GM21576 (cell line): ENCODE results near the gene FMR1NB.

Source experiments
- ATAC-seq: cut with Tn5 transposase; IDR thresholded peaks from one replicate; pipeline ENCODE4 v1.9.1; 2021; ENCODE audit warnings: mild to moderate bottlenecking, moderate library complexity; ENCODE audit not compliant: unreplicated experiment

Gene FMR1NB, protein sequence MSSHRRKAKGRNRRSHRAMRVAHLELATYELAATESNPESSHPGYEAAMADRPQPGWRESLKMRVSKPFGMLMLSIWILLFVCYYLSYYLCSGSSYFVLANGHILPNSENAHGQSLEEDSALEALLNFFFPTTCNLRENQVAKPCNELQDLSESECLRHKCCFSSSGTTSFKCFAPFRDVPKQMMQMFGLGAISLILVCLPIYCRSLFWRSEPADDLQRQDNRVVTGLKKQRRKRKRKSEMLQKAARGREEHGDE

DNA sequence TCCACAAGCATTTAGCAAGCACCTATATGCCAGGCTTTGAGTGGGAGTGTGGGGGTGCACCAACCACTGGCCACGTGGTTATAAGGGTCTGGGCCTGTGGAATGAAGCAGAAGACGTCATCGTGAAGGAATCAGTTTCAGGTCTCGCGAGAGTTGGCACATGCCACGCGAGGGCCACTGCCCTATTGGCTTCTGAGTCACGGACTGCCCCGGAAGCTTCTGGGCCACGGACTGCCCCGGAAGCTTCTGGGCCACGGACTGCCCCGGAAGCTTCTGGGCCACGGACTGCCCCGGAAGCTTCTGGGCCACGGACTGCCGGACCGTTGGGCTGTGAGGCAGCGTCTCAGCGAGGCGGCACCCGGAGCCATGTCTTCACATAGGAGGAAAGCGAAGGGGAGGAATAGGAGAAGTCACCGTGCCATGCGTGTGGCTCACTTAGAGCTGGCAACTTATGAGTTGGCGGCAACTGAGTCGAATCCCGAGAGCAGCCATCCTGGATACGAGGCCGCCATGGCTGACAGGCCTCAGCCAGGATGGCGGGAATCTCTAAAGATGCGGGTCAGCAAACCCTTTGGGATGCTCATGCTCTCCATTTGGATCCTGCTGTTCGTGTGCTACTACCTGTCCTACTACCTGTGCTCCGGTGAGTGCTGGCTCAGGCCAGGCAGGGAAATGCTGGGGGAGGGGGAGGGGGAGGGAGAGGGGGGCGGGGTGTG lies at the start of gene FMR1NB:
TSS of gene FMR1NB (plus strand) at position 300 of the 715 bp plus-strand sequence. CDS start at position 366, 66 bp downstream.
- no peak for ATAC-seq

DNA sequence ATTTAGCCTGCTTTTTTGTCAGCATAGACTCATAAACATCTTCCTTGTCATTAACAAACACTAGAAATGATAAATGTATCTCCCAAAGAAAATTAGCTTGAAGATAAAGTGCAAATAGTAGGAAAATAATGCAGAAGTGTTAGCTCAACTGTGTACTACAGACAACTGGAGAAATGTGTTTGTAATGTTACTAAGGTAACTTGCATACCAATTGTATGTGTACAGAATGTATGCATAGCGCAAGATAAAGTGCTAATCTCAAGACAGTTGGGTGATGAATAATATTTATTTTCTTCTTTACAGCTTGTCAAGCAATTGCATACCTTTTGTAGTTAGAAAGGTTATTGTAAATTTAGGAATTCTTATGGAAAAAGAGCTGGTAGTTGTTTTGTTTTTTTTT lies 47.3 kb upstream of the FMR1NB start:
- no peak for ATAC-seq

DNA sequence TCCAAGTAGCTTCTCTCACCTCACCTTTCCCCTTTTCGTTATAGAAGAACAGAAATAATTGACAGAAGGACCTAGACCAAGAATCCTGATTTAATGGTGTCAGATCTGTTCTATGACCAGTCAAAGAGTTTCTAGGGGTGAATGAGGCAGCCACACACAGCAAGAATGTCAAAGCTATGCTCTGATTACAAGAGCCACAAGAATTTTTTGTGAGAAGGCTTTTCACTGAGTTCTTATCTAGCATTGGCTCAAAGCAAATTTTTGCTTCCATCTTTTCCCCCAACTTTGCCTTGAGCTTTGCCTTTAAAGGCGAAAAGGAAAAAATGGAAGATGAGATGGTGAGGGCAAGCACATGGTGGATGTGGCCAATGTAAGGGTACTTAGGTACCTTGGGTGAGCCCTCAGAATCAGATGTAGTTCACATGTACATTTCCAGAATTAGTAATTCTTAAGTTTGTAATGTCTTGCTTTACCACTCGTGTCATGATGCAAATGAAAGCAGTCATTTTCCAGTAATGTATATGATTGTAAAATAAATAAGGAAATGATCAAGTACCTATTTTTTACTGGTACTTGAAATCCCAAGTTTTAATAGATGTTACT lies 45.9 kb upstream of the FMR1NB start:
- no peak for ATAC-seq

DNA sequence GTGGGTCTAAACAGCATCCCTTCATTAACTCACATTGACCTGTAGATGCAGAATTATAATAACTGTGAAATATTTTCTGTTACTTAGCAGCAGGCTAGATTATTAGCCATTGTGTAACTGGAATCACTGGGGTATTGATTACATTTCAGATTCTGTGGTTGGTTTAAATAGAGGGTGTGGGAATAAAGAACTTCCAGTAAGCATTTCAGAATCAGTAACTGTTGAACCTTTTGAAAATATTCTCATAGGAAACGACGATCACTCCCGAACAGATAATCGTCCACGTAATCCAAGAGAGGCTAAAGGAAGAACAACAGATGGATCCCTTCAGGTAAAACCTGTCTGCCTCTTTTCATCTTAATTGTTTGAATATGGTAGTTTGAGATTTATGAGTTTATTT lies 35.9 kb upstream of the FMR1NB start:
- no peak for ATAC-seq

DNA sequence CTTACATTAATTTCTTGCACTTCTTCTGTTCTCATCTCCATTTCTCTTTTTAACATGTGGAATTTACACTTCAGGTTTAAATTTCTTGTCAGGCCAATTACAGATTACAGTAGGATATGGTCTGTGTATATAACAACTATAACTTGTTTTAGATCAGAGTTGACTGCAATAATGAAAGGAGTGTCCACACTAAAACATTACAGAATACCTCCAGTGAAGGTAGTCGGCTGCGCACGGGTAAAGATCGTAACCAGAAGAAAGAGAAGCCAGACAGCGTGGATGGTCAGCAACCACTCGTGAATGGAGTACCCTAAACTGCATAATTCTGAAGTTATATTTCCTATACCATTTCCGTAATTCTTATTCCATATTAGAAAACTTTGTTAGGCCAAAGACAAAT lies 32.6 kb upstream of the FMR1NB start:
- no peak for ATAC-seq

DNA sequence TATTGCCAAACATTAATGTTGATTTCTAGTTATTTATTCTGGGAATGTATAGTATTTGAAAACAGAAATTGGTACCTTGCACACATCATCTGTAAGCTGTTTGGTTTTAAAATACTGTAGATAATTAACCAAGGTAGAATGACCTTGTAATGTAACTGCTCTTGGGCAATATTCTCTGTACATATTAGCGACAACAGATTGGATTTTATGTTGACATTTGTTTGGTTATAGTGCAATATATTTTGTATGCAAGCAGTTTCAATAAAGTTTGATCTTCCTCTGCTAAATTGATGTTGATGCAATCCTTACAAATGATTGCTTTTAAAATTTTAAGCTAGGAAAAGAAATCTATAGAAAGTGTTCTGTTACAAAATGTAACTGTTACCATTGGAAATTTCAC lies 30.8 kb upstream of the FMR1NB start:
- no peak for ATAC-seq

DNA sequence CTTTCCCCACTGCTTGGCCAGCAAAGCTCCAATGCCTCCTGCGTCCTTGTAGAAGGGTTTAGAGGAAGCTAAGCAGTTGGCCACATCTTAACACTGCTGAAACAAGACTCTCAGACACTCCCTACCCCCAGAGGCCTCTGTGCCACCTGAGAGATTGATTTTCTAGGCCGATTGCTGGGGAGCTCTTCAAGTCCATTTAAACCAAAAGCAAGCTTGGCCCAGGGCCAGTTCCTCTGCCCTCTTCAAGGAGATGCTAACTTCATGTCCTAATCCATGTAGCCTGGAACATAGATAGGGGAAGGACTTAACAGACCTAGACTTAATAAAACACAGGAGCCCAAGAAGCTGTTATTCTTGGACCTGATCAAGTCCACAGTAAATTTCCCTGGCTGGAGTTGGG lies 27.2 kb upstream of the FMR1NB start:
- ATAC-seq, result no peak

DNA sequence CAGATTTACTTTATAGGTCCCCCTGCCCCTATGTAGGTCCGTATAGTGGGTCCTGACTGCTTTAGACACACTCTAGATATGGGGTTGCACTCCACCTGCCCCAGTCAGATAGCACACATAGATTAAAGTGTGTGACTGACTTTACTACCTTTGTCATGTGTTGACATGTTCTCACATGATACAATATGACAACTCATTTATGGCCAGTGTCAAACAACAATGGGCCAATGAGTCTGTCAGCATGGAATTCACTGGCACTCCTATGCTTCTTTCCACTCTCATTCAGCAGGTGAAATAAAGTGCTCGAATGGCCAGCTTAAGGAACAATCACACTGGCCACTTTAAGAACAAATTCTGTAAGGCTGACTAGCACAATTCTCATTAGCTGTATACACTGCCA lies 23.8 kb upstream of the FMR1NB start:
- no peak for ATAC-seq

DNA sequence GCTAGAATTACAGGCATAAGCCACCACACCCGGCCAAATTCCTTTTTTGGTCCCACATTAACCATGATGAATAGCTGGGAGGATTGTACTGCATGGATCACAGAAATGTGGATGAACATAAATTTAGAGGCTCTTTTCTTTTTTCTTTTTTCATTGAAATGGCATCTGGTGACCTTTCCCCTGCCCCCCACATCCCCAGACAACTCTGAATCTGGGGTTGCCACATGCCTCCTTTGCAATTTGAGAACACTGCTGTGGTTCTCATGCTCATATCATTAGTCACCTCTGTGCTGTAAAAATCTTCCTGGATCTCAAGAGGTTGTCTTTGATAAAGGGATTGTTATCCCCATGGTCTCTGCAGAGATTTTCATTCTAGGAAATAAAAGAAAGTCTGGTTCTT lies 22.8 kb upstream of the FMR1NB start:
- ATAC-seq, result no peak

DNA sequence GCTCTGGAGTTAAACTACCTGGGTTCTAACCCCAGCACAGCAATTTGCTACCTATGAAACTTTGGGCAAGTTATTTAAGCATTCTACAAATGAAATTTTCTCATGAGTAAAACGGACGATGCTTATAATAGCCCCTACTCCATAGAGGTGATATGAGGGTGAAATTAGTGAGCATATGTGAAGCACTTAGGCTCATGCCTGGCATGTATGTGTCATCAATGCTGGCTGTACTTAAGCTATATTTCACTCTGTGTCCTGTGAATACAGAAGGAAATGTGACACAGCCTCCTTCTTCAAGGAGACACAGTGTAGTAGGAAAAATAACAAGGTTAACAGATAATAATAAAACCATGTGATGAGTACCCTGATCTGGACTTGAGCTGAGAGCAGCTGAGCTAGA lies 20.4 kb upstream of the FMR1NB start:
- no peak for ATAC-seq

DNA sequence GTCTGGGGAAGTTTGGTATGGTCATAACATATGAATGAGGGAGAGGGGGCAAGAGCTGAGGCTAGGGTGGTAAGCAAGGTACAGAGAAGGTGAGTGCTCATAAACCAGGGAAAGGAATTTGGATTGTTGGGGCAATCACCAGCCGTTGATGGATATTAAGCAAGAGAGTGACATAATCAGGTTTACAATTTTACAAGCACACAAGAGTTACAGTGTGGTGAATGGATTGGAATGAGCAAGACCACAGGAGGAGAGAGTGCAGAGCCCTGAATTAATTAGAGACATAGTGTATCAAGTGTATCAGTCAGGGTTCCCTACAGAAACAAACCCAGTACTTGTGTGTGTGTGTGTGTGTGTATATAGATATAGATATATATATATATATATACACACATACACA lies 18.7 kb upstream of the FMR1NB start:
- no peak for ATAC-seq

DNA sequence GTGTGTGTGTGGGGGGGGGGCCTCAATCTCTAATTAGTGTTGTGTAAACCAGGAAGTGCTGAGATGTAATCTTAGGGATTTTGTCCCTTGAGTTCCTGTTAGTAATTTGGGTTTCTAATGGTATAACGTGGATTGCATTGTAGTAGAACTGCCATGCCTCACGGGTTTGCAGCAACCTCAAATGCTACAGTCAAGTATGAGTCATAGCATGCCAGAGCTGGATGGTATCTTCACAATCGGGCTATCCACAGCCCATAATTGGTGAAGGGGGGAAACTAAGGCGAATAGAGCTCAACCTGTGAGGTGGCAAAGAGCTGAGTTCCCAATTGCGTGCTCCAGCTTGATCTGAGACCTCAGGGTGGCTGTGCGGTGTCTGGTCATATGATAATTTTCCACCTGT lies 2.2 kb upstream of the FMR1NB start:
- no peak for ATAC-seq

DNA sequence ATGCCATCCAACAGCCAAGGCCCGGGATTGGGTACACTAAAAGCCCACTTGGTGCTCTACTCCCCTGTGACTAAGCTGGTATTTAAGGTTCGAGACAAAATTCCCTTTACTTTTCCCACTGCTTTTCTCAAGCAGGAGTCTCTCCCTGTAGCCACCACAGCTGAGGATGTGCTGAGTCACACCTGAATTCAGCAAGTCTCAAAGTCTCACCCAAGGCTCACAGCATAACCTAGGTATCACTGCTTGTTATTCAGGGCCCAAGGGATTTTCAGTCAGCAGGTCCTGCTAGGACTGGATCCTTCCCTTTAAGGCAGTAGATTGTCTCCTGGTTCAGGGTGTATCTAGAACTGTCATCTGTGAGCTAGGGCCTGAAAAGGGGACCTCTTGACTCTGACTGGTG lies 39.2 kb downstream of the FMR1NB start:
- no peak for ATAC-seq

DNA sequence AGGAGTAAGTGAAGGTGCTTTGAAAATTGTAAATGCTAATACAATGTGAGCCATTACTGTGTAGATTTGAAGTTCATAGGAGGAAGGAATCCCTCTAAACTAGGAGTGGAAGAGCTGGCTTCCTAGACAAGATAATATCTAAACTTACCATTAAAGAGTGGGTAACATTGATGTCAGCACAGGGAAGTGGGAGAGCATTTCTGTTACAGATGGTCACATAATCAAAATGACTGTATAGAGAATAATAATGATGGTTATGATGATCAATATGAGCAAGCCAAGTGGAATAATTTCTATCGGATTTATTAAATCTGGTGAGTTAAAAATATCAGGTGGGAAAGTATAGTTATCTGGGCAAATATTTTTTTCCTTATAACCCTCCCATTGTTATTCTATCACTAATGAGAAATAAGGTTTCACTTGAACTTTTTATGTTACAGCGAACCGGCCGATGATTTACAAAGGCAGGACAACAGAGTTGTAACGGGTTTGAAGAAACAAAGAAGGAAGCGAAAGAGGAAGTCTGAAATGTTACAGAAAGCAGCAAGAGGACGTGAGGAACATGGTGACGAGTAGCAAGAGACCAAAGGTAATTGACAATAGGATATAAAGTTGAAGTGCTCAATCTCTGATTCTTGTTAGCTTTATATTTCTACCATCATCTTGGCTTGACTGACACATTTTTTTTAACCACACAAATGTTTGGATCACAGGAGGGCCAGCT lies 43.5 kb downstream of the FMR1NB start:
- peak; percentile 95 for ATAC-seq

DNA sequence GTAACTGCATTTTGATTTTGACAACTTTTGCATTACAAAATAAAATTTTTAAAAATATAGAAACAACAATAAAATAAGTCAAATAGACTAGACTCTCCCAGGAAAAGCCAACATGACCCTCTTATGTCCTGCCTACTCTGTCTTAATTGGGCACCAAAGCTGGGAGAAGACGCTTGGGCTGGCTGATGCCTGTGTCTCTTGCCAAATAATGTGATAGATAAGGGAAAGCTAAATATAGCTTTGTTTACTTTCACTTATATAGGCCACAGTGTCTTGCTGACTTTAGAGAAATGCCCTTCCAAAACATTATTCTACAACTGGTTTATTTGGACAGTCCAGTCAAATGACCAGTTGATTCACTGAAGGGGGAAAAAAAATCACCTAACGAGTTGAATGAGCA lies 54.2 kb downstream of the FMR1NB start:
- no peak for ATAC-seq

DNA sequence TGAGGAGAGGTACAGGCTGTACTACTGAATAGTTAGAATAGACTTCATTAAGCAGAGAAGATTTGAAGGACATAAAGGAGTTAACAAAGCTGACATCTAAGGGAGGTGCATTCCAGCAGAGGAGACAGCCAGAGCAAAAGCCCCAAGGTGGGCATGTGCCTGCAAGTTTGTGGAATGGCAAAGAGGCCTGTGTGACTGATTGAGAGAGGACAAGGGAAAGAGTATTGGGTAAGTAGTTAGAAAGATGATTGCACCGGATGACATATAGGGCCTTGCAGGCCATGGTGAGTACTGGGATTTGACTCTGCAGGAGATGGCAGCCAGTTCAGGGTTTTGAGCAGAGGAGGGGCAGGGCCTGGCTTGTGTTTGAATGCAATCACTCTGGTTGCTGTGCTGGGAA lies 55.9 kb downstream of the FMR1NB start:
- no peak for ATAC-seq

DNA sequence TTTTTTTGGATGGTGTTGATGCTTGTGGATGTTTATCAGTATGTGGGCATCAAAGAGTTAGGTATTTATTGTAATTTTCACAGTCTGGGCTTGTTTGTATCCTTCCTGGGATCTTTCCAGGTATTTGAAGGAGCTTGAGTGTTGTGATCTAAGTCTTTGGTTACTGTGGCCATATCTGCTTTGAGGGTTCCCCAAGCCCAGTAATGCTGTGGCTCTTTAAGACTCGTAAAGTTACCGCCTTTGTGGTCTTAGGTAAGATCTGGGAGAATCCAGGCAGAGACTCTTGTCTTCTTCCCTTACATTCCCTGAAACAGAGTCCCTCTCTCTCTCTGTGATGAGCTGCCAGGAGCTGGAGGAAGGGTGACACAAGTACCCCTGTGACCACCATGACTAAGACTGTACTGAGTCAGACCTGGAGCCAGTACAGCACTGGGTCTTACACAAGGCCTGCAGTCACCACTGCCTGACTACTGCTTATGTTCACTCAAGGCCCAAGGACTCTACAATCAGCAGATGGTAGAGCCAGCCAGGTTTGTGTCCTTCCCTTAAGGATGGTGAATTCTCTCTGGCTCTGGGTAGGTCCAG lies 62.2 kb downstream of the FMR1NB start:
- ATAC-seq, result no peak

DNA sequence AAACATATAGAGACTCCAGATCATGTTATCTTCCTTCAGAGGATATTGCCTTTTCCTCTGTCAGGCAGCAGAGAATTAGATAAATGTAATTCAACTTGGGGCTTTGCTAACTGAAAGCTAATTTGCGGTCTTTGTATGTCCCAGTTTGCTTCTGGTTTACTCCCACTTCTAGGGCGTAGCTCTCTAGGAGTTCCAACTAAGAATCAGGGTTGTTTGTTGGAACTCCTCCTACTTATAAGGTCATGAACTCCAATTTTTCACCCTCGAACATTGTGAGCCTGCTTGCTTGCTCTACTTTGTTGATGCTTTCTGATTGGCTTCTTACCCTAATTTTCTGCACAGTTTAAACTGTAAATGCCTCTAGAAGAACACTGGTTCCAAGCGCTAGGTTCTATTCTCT lies 66.1 kb downstream of the FMR1NB start:
- no peak for ATAC-seq

DNA sequence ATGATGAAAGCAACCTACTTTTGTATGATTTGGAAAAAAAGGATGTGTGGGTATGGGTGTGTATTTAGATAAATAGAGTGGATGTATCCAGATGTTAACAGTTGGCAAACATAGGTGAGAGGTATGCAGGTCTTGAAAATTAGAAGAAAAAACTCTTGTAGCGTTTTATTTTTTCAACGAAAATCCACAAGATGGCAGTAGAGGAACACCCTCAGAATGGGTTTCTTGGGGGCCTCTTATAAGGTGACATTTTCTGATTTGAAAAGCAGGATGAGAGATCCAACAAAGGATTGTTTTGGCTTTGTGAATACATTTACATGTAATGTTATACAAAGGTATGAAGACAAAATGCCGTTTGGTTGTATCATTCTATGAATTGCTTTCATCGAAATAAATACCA lies 68.3 kb downstream of the FMR1NB start:
- peak; percentile 64 for ATAC-seq

DNA sequence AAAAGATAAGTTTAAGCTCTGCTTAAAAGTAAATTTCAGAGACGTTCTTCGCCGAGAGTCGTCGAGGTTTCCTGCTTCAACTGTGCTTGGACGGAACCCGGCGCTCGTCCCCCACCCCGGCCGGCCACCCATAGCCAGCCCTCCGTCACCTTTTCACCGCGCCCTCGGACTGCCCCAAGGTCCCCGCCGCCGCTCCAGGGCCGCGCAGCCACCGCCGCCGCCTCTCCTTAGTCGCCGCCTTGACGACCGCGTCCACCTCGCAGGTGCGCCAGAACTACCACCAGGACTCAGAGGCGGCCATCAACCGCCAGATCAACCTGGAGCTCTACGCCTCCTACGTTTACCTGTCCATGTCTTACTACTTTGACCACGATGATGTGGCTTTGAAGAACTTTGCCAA lies 70.8 kb downstream of the FMR1NB start:
- no peak for ATAC-seq

DNA sequence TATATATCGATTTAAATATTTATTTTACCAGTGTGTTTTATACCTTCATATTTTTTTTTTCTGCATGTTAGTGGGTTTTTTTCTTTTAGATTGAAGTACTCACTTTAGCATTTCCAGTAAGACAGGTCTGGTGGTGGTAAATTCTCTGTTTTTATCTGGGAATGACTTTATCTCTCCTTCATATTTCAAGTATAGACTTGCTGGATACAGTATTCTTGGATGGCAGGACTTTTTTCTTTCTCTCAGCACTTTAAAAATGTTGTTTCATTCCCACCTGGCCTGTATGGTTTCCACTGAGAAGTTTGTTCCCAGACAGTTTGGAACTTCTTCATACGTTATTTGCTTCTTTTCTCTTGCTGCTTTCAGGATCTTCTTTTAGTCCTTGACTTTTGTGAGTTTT lies 86.1 kb downstream of the FMR1NB start:
- ATAC-seq, result no peak
